Mucosa of descending colon (tissue), 3 donors: ENCODE measurements around the gene PAQR5. TPM values are rescaled to one million over a fixed set of nuclear protein-coding genes. Genes with fewer than 3 reads are reported as not detected.

Experiments
- ATAC-seq: fragments of 200-7000 bp; cut with Tn5 transposase; one replicate; pipeline ENCODE4 v1.9.1; 2020; ENCODE audit warnings: mild to moderate bottlenecking, moderate library complexity
- DNase-seq, 3 donors: peaks; one replicate each; pipeline ENCODE4 v3.0.0-alpha.2; 2020
- H3K36me3 ChIP-seq: fragments of 200-600 bp; one replicate; pipeline ENCODE4 v1.8.0; 2021; ENCODE audit warnings: low read depth, mild to moderate bottlenecking
- H3K4me1 ChIP-seq: fragments of 200-600 bp; one replicate; pipeline ENCODE4 v1.8.0; 2021; ENCODE audit warnings: low read depth, mild to moderate bottlenecking
- H3K4me3 ChIP-seq: fragments of 200-600 bp; one replicate; pipeline ENCODE4 v1.8.0; 2021; ENCODE audit warnings: mild to moderate bottlenecking
- H3K9me3 ChIP-seq: fragments of 200-600 bp; one replicate; pipeline ENCODE4 v1.8.0; 2021; ENCODE audit warnings: mild to moderate bottlenecking
- intact Hi-C, 2 donors: fragments of 100-400 bp; cut with DNase I in 1 of 2; cut with micrococcal nuclease in 1 of 2; formaldehyde crosslinking; loops; one replicate each; pipeline versions ENCODE4 v1.11.0 to v1.11.1; 2022; cut with DNase I, micrococcal nuclease
- total RNA-seq, 3 donors: library from RNA; stranded (reverse); fragmentation: NEBNext Ultra II Directional in 2 of 3; extraction: Animal tissue kit (Norgen Biotek cat#: 25700) in 2 of 3; gene quantifications; one replicate each; pipeline versions ENCODE4 v1.2.1 to v1.2.4, GENCODE V29; 2021 to 2023
- TF ChIP-seq, protein P1 (sequence below): fragments of 200-600 bp; IDR thresholded peaks from one replicate; pipeline ENCODE4 v1.8.0; 2022; ENCODE audit warnings: antibody characterized with exemption, mild to moderate bottlenecking
- donor health status: DM: no; HTN: no; CAD: no; lungs with moderate emphysema.
- donor health status: DM: no; HTN: no; CAD: no.
- donor health status: DM: no; HTN: yes; CAD: no.

Gene PAQR5
- total RNA-seq, 3 donors from 2014 or later: 27.7 to 82.6 (median 37.7) TPM

DNA sequence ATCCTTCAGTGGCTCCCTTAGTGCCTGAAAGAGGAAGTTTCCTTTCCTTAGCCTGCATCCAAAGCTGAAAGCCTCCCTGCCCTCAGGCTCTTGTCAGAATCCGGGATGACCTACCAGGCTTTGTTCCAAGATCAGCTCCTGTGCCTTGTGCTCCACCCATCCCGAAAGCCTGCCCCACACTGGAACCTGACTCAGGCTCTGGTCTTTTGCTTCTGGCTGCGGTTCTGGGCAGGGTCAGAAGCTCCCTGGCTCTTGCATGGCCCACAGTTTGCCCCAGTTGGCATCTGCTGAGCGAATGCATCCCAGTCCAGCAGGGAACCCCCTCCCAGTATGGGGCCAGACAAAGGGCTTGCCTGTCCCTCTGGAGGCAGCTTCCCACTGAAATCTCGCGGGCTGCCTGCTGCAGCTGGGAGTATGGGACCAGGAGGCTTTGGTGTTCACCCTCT is 89.6 kb downstream of the PAQR5 start:
- TF ChIP-seq, protein P1, sequence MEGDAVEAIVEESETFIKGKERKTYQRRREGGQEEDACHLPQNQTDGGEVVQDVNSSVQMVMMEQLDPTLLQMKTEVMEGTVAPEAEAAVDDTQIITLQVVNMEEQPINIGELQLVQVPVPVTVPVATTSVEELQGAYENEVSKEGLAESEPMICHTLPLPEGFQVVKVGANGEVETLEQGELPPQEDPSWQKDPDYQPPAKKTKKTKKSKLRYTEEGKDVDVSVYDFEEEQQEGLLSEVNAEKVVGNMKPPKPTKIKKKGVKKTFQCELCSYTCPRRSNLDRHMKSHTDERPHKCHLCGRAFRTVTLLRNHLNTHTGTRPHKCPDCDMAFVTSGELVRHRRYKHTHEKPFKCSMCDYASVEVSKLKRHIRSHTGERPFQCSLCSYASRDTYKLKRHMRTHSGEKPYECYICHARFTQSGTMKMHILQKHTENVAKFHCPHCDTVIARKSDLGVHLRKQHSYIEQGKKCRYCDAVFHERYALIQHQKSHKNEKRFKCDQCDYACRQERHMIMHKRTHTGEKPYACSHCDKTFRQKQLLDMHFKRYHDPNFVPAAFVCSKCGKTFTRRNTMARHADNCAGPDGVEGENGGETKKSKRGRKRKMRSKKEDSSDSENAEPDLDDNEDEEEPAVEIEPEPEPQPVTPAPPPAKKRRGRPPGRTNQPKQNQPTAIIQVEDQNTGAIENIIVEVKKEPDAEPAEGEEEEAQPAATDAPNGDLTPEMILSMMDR: no peak
- intact Hi-C loops: no loop called here
- no peak overlapping the region for H3K4me3 ChIP-seq
- H3K36me3 ChIP-seq: no peaks in the 10 kb centered on the region
- DNase-seq (no peak), ATAC-seq (no peak)
- no peaks in the 10 kb centered on the region for H3K9me3 ChIP-seq
- H3K4me1 ChIP-seq: no peaks in the 10 kb centered on the region

DNA sequence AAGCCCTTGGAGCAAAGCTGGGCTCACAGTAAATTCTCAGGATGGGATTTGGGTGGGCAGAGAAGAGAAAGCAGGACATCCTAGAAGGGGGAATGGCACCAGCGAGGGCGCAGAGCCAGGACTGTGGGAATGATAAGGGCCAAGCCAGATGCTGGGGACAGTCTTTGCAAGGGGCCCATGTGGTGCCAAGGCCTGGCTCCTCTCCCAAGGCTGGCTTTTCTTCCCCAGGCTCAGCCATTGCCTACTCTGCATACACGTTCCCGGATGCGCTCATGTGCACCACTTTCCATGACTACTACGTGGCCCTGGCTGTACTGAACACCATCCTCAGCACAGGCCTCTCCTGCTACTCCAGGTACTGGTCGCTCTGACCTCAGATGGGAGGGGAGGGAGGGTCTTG is 90.7 kb downstream of the PAQR5 start:
- Histone ChIP-seq H3K4me1 (no peaks in the 10 kb centered on the region), H3K36me3 (no peaks in the 10 kb centered on the region), H3K9me3 (no peaks in the 10 kb centered on the region), H3K4me3 (no peak overlapping the region)
- intact Hi-C loops: no loop called here
- no peak for DNase-seq
- TF ChIP-seq, protein P1: no peak
- no peak for ATAC-seq

DNA sequence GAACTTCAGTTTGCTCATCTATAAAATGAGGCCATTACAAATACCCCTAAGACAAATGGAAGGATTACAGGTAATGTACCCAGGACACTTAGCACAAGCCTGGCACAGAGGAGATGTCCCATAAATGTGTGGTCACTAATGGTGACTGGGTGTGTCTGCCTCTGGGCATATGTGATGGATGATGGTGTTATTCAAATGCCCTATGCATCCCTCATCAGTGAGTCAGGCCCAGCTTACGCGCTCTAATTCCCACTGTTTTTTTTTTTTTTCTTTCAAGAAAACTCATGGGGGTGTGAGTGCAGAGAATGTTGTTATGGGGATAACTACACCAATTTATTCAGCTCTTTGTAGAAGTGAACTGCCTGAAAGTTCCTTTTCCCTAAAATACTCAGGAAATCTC is 91.9 kb downstream of the PAQR5 start:
- TF ChIP-seq, protein P1: no peak
- ATAC-seq (no peak), DNase-seq (no peak)
- intact Hi-C loops: no loop called here
- Histone ChIP-seq H3K4me3 (no peak overlapping the region), H3K36me3 (no peaks in the 10 kb centered on the region), H3K4me1 (no peaks in the 10 kb centered on the region), H3K9me3 (no peaks in the 10 kb centered on the region)

DNA sequence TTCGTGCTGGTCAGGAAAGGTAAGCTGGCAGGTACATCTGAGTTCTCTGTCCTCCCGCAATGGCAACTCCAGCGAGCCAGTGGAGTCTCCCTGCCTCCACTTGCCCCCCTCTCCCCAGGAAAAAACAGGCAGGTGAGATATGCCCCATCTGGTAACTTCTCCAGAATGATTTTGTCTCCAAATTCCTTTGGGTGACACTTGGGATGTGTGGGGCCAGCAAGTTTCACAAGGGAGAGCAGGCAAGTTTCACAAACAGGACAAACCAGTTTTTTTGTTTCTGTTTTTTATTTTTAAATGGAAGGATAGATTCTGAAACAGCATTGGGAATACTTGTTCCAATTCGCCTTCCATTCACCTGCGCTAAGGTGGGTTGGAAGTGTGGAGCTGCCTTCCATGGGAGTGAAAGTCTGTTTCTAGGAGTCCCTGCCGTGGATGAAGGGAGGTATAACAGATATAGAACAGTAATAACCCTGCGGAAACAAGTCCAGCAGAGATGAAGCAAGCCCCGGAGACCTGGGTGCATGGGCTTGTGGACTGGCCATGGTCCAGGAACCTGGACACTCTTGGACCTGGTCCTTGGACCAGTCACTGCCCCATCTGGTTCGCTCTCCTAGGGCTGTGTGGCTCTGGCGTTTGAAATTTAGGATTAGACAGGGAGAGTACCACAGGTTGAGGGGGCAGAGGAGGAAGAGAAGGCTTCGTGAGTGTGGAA is 92.5 kb downstream of the PAQR5 start:
- Histone ChIP-seq H3K36me3 (no peaks in the 10 kb centered on the region), H3K4me3 (no peak overlapping the region), H3K4me1 (no peaks in the 10 kb centered on the region), H3K9me3 (no peaks in the 10 kb centered on the region)
- intact Hi-C loops: no loop called here
- no peak for ATAC-seq
- DNase-seq: no peak
- TF ChIP-seq, protein P1: no peak

DNA sequence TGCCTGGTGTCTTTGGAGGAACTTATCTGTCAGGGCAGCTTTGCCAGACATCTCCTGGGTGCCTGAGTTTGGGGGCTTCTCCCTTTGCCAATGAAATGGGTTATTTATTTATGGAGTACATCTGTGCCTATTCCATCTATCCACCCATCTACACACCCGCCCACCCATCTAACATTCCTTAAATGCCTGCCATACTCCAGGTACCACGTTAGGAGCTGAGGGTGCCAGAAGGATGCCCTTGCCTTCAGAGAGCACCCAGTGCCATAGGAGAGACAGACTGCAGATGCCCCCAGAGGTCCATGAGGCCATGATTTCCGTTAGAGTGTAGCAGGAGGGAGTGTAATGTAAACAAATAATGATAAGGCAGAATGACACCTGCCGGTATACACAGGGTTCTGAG is 93.6 kb downstream of the PAQR5 start:
- TF ChIP-seq, protein P1: no peak
- Histone ChIP-seq H3K36me3 (no peaks in the 10 kb centered on the region), H3K4me3 (no peak overlapping the region), H3K4me1 (no peaks in the 10 kb centered on the region), H3K9me3 (no peaks in the 10 kb centered on the region)
- intact Hi-C loops: no loop called here
- DNase-seq: no peak
- ATAC-seq: peak; percentile 14
